ENCODE measurements around the gene CELA1.

DNA sequence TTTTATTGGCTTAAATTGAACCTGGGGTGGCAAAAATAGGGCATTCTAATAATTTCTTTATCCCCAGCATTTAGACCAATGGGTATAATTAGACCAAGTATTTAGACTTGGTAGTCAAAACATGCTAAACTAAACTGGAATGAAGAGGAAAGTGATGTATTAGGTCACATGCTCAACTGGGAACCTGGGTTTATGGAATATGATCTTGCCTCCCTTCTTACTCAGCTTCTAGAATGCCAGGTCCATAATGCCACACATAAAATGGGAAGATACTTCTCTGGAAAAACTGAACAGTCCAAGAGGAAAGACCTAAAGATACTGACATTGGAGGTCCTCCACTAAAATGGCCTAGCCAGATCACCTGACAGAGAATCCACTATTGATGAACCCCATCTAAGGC, 16.3 kb downstream of the CELA1 start:
- no peak for TF ChIP-seq CTCF (IDR thresholded peaks at IDR 0.05)
- no peak for TF ChIP-seq POLR2AphosphoS5 (IDR thresholded peaks at IDR 0.05)
- TF ChIP-seq POLR2A (IDR thresholded peaks at IDR 0.05), result no peak
